ENCODE data around the gene PAK4.

- TF ChIP-seq POLR2A (IDR thresholded peaks at IDR 0.05) (no peak), CTCF (IDR thresholded peaks at IDR 0.05) (no peak)
Measured at GRCh38 chr19:39175564-39175963, 50.0 kb downstream of the PAK4 start.

Measured in vagina (tissue), 2 donors.